LHCN-M2 (cell line): ENCODE data around the gene GFOD1. TPM values are rescaled to one million over a fixed set of nuclear protein-coding genes. Genes with fewer than 3 reads are reported as not detected.
"Not testable (repeated sequence)": the region's sequence is repeated elsewhere in the genome, so short reads cannot be mapped to it uniquely, and the experiment has no call there.

Experiments used
- DNase-seq: peaks from one replicate; pipeline ENCODE4 v3.0.0-alpha.2; 2012; ENCODE audit warnings: low read depth
- total RNA-seq: library from RNA; depleted of rRNA; stranded (reverse); fragments of >200 nt; gene quantifications from 2 replicates; pipeline ENCODE4 v1.2.3, GENCODE V29; 2014

The GFOD1 gene
- total RNA-seq, 1 experiment from 2014 or later = 3.1 TPM

DNA sequence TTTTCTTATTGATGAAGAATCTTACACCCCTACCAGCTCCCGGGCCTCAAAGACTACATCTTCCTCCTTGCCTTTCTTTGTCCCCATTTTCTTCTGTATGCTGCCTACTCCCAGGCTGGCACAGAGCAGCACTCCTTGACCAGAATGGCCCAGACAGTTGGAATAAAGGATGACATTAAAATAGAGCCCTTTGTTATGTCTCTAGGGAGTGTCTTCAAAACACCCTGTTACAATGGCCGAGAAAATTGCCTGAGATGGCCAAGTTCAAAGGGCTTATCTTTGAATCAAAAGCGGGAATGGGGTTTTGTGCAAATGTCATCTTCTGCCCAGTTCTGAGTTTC is 80.1 kb downstream of the GFOD1 start:
- no peak for DNase-seq

DNA sequence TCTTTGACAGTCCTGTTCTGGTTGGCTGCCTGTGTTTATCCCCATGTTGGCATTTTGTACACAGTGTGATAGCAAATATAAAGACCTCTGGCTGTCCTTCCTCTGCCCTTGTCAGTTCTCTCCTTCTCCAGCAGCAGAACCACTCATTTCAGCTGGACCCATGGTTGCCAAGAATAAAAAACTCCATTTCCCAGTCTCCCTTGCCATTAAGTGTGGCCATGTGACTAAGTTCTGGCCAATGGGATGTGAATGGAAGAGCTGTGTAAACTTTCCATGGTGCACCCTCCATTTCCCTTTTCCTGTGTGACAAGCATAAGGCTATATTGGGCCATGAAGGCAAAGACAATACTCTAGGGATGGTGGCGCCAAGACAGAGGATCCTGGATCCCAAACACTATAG is 80.6 kb downstream of the GFOD1 start:
- DNase-seq = no peak

DNA sequence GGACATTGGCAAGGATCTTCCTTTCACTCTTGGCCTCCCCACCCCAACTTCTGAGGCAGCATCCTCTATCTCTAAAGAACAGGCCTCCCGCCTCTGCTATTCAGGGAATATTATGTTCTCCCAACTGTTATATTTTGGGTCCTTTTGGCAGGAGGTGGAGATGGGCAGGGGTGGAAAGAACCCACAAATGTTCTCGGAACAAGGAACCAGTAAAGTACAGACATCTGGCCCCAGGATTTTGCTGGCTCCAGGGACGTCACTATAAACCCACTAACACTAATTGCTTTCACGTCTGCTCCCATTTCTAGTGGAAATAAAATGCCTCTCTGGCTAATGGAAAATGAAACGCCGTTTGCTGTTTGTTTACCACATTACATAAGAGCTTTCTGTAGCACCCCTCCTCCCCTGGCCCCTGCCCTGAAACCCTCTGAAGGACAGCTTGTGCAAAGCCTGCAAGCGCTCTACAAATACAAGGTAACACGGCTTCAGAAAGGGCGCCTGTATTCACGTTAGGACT is 81.4 kb downstream of the GFOD1 start:
- no peak for DNase-seq

DNA sequence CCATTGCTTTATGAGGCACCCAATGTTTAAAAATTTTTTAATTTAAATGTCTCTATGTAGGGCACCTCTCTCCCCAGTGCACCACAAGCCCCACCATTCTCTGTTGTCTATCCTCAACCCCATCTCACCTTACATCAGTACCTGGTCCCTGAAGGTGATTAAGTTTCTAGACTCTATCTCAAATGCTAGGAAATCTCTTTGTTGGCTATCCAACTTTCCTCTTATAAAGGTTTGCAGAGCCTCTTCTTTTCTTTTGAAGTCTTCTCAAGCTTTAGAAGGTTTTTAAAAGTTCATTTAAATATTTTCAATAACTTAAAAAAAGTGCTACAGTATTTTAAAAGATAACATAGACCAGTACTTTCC is 82.5 kb downstream of the GFOD1 start:
- no peak for DNase-seq

DNA sequence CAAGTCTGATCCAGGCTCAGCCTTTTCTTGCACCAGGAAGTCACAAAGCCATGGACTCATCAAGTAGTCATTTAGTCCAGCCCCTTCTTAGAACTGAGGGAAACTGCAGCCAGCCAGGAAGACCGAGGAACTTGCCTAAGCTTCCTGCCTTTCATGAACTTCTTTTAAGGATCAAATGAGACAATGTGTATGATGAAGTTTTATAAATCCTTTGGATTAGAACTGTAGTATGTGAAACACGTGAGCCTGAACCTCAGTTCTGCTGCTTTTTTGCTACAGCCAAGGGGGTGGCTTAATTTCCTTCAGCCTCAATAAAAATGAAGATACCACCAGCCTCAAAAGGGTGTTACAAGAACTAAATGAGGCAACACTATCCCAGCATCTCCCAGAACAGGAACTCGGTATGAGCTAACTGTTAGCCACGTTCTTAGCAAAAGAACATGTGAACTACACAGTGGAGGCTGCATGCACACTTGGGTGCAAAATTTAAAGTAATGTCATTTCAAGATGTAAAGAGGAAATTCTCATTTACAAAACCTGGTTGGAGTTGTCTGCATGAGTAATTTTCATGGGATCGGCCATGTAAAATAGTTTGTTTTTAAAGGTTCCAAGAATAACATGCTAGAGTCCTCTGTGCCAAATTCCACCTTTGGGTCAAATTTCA is 83.0 kb downstream of the GFOD1 start:
- DNase-seq = peak; percentile 66

- no peak for DNase-seq
Observed at GRCh38 chr6:13402711-13403110, 84.7 kb downstream of the GFOD1 start.

DNA sequence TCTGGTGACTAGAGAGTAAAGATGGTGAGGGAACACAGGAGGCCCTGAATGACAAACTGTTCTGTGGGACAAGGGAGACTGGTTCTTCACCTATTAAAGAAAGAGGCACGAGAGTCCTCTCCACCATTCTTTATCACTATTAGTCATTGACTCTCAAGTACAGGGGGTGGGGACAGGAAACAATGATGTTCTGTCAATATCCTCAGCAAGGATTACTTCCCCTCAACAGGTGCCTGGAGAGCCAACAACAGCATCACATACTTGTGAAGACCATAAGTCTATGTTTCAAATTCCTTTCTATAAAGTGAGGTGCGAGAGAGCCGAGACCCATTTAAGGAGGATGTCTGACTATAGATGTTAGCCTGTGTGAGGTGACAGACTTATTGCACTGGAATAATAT is 86.6 kb downstream of the GFOD1 start:
- DNase-seq = no peak

GRCh38 chr6:13398421-13398994 is 88.9 kb downstream of the GFOD1 start:
- no peak for DNase-seq

GRCh38 chr6:13398069-13398381 is 89.4 kb downstream of the GFOD1 start:
- DNase-seq = no peak

GRCh38 chr6:13397359-13398068 is 89.9 kb downstream of the GFOD1 start:
- DNase-seq = no peak

GRCh38 chr6:13396241-13396792 is 91.1 kb downstream of the GFOD1 start:
- no peak for DNase-seq

- DNase-seq = peak; percentile 66
Observed at GRCh38 chr6:13395272-13396237, 91.8 kb downstream of the GFOD1 start.

GRCh38 chr6:13392462-13392861 is 94.9 kb downstream of the GFOD1 start:
- no peak for DNase-seq

DNA sequence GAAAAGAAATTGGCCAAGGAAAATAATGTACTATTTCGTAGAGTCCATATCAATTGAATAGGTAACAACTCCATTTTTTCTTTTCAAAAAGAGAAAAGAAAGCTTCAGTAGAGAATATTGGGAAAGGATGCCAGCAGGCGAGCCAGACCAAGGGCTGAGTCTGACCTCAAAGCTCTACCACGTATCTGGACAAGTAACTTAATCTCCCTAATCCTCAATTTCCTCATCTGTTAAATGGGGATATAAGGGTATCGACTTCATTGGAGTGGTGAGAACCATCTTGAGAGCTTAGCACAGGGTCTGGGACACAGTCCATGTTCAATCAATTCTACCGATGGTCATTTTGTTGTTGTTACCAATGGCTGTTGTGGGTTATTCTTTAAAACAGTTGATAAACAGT is 95.9 kb downstream of the GFOD1 start:
- no peak for DNase-seq

DNA sequence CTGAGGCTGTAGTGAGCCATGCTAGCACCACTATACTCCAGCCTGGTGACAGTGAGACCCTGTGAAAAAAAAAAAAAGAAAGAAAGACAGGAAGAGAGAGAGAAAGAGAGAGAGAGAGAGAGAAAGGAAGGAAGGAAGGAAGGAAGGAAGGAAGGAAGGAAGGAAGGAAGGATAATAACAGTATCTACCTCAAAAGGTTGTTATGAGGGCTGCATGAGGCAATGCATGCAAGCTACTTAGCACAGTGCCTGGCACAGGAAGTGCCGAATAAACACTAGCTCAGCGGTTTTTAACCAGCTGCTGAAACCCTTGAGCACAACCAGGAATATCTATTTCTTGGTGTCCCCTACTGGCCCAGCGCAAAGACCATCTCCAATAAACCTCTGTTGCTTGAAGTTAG is 96.7 kb downstream of the GFOD1 start:
- no peak for DNase-seq

GRCh38 chr6:13389237-13389636 is 98.2 kb downstream of the GFOD1 start:
- not testable (repeated sequence) for DNase-seq

- not testable (repeated sequence) for DNase-seq
Observed at GRCh38 chr6:13388769-13389168, 98.6 kb downstream of the GFOD1 start.

DNA sequence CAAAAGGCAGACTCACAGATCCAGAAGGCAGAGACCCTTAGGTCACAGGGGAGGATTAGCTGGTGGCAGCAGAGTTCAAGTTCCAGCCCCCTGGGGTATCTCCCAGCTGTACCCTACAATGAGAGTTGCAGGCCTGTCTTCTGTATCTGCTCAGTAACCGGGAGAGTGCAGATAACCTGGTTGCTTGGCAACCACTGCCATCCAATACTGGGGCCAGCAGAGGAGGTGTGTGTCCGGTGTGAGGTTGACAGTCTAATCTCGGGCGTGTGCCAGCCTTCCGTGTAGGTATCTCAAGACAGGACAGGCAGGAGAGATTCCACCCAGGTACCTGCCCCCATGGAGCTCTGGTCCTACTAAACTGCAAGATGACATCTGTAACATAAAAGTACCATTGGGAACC is 102.4 kb downstream of the GFOD1 start:
- DNase-seq = no peak

GRCh38 chr6:13384506-13384905 is 102.9 kb downstream of the GFOD1 start:
- DNase-seq = no peak

GRCh38 chr6:13383328-13384163 is 103.9 kb downstream of the GFOD1 start:
- DNase-seq = peak; percentile 23

- DNase-seq = no peak
Observed at GRCh38 chr6:13380761-13381160, 106.6 kb downstream of the GFOD1 start.
